ENCODE measurements around the gene PAPPA.
A peak's percentile ranks its signal among the peaks of the same experiment; 100 is the strongest.

The PAPPA gene

GRCh38 chr9:116212986-116213692, 59.5 kb downstream of the PAPPA start:
- no peak for DNase-seq
- intact Hi-C loops (cut with DNase I) = no loop called here

- no peak for DNase-seq
- intact Hi-C loops (cut with DNase I) = no loop called here
Observed at GRCh38 chr9:116213693-116214047, 60.1 kb downstream of the PAPPA start.

DNA sequence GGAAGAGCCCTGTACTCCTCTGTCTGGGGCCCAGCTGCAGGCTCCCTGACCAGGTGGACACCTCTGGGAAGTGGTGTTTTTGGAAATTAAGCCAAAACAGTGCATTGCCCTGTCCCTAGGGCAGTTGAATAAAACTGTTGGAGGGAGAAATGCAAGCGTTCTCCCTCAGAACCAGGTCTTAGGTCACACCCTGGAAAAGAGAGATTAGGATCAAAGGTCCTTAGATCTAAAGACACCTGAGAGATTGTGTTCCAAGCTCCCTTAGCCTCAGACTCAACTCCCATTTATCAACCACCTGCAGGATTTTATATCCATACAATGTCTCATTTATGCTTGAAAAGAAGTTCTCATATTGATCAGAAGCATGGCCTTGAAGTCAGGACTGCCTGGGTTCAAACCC, 64.8 kb downstream of the PAPPA start:
- intact Hi-C loops (cut with DNase I) = no loop called here
- DNase-seq = no peak

DNA sequence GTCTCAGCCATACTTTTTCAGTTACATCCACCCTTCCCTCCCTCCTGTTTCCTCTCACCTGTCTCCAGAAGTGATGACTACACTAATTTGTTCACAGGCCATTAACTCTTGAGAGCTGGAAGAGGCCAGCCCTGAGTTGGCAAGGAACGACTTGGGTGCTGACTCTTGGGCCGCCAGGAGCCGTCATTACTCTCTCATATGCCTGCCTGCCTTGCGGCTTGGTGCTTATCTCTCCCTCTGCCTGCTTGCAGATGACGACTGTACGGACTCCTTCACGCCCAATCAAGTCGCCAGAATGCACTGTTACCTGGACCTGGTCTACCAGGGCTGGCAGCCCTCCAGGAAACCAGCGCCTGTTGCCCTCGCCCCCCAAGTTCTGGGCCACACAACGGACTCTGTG, 66.1 kb downstream of the PAPPA start:
- intact Hi-C loops (cut with DNase I) = no loop called here
- DNase-seq = peak in 1 of 10 donors; percentile 63

DNA sequence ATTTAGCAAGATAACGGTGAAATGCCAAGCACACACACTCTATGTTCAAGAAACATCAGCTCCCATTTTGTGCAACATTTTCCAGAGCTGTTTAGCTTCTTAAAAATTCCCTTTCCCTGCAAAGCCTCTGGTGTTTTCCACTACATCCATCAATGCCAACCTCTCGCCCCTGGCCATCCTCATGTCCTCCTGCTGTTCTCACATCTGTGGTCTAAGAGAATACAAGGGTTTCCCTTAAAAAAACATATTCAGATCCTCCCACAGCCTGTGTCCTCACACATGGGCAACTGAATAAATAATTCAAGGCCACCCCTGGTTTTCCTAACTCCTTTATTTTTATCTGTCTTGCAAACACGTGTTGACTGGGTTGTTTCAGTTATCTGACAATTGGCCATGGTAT, 70.3 kb downstream of the PAPPA start:
- DNase-seq = no peak
- intact Hi-C loops (cut with DNase I) = no loop called here

- DNase-seq = no peak
- intact Hi-C loops (cut with DNase I) = no loop called here
Observed at GRCh38 chr9:116230051-116230632, 76.6 kb downstream of the PAPPA start.

- intact Hi-C loops (cut with DNase I) = no loop called here
- DNase-seq = no peak
Observed at GRCh38 chr9:116232424-116233159, 79.0 kb downstream of the PAPPA start.

DNA sequence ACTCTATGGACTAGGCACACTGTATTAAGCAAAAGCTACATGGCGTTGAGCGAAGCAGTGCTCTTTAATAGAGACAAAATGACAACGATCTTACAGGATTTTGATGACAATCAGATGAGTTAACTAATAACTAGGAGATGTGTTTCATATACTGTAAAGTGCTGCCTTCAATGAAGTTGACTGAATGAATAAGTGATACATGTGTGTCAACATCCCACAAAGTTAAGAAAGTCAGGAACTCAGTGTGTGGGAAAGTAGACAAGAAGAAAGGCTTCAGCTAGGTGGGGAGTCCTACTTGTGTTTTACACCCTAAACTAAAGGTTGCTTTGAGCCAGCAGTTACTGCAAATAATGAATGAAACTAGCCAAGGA, 79.6 kb downstream of the PAPPA start:
- intact Hi-C loops (cut with DNase I) = no loop called here
- DNase-seq = no peak

DNA sequence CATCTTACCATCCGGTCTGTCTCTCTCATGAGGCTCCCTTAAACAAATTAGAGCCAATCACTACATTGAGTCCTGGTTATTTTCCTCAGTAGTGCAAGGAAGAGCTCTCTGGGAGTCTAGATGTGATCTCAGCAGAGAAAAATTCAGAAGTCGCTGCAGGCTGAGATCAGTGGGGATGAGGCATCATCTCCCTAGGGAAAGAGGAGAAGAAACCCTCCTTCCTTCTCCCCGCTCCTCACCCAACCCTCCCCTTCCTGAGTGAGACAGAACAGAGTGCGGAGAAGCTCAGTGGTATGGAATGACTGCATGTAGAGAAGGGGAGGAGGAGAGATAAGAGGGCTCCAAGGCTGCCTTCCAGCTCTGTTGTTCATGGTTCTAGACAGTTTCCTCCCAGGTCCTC, 80.5 kb downstream of the PAPPA start:
- intact Hi-C loops (cut with DNase I) = no loop called here
- no peak for DNase-seq

GRCh38 chr9:116236979-116237378, 83.4 kb downstream of the PAPPA start:
- DNase-seq = no peak
- intact Hi-C loops (cut with DNase I) = no loop called here

DNA sequence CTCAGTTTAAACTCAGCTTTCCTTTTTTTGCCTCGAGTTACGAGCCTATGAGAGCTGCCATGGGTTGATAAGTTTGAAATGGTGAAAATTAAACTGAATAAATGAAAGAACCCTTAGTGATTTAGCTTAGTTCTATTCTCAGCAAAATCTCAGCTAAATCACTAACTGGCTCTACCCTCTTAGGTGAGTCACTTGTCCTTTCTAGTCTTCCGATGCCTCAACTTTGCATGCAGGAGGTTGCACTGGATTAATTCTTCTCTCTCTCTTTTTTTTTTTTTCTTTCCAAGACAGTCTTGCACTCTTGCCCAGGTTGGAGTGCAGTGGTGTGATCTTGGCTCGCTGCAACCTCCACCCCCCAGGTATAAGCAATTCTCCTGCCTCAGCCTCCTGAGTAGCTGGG, 83.9 kb downstream of the PAPPA start:
- intact Hi-C loops (cut with DNase I) = no loop called here
- DNase-seq = no peak

- intact Hi-C loops (cut with DNase I) = no loop called here
- DNase-seq = no peak
Observed at GRCh38 chr9:116238225-116238624, 84.6 kb downstream of the PAPPA start.

DNA sequence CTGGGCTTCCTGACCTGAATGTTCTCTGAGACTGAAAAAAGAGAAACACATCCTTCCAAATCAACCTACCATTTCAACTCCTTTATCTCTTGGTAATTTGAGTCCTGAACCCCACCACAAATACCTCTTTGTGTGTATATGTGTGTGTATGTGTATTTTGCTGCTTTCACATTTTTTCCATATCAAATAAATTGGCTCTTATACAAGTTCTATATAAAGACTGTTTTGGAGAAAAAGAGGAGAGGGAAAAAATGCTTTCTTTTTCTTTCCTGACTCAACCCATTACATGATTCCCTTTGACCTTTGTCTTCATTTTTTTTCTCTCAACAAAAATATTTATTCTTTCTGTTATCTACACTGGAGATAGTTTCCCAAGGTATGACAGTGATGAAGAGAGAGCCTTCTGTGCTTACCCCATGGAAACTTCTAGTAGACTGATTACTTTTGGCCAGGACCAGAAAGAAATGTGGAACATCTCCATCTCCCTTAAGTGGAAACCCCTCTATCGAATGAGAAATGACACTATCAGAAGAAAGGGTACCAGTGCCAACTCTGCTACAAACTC, 85.3 kb downstream of the PAPPA start:
- no peak for DNase-seq
- intact Hi-C loops (cut with DNase I) = no loop called here

- intact Hi-C loops (cut with DNase I) = no loop called here
- no peak for DNase-seq
Observed at GRCh38 chr9:116243708-116244107, 90.1 kb downstream of the PAPPA start.

DNA sequence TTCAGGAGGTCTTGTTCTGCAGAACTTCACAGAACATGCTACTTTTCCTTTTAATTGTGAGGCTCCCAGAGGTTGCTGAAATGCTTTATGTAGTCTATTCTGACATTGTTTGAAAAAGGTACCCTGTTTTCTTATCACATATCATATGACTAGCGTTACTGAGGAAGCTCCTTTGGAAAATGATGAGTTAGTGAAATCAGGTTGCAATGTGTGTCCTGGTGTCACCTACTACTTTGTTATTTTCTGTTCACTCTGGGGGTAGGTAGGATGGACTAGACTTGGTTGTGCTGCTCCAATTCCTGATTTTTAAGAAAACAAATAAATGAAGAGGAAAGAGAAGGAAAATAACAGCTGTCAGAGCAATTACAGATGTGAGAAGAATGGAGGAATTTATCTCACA, 93.7 kb downstream of the PAPPA start:
- intact Hi-C loops (cut with DNase I) = no loop called here
- DNase-seq = no peak

GRCh38 chr9:116247791-116248374, 94.3 kb downstream of the PAPPA start:
- no peak for DNase-seq
- intact Hi-C loops (cut with DNase I) = no loop called here

DNA sequence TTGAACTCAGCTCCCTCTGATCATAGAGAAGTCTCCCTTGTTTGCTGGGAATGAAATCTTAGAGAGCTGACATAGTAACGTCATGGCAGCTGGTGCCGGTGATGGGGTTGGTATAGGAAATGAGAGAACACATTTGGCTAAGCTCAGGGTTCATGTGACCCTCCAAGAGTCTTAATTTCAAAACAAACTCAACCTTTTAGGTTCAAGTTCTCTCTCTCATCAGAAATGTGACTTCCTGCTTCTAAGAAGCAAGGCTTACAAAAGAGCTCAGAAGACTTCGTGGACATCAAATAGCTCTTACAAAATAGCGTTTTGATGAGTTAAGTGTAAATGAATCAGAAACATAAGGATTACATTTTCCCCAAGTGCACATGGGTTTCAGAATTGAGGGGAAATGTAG, 97.3 kb downstream of the PAPPA start:
- DNase-seq = no peak
- intact Hi-C loops (cut with DNase I) = no loop called here

DNA sequence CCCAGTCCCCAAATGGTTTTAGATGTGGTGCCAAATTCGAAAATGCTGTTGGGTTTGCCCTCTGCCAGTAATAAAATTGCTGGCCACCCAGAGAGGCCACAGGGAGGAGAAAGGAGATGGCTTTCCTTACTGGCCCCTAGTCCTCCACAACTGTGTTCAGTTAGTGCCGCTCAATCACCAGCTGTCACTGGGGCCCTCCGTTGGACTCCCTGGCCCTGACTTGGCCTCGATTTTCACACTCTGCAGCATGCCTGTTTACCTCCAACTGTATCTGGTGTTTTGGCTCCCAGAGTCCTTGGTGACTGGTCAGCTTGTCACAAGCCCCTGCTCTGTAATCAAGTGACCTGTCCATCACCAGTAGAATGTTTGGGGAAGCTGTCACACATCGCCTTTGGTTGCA, 97.8 kb downstream of the PAPPA start:
- no peak for DNase-seq
- intact Hi-C loops (cut with DNase I) = no loop called here

GRCh38 chr9:116260531-116260930, 106.9 kb downstream of the PAPPA start:
- intact Hi-C loops (cut with DNase I) = no loop called here
- no peak for DNase-seq

GRCh38 chr9:116262448-116262847, 108.9 kb downstream of the PAPPA start:
- DNase-seq = no peak
- intact Hi-C loops (cut with DNase I) = no loop called here

DNA sequence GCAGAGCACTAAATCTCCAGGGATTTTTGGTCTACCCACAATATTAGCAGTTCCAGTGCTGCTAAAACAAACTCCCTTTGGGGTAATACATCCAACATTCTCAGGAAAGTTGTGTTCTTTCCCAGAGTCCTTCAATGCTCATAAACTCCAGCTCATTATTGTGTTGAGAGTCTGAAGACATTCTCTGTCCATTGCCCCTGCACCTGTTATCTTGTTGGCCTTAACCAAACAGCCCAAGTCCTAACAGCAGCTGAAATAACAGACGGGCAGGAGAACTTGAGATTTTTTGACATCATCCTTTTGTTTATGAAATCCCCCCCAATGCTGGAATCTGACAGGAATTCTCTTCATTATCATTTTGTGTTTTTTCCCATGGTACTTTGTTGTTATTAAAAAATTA, 110.8 kb downstream of the PAPPA start:
- intact Hi-C loops (cut with DNase I) = no loop called here
- no peak for DNase-seq

DNA sequence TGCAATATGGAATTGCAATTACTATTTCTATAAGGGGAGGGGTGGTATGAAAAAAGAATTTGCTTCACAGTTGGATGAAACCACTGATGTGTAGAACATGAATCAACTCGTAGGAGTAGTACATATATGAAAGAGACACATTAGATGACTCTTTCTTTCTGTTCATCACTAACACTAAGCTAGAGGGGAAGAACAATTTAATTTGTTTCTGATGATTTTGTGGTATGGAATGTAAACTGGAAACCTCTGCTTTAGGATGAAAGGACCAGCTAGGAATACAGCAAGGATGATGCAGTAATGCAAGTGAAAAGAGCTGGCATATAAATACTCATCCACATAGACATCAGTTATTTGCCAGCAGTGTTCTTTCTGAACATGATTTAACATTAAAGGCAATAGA, 113.4 kb downstream of the PAPPA start:
- intact Hi-C loops (cut with DNase I) = no loop called here
- no peak for DNase-seq

Data from posterior cingulate gyrus (tissue), 11 donors.